SU-DHL-6 (cell line): Measurements from ENCODE around the gene MUCL1.

Source experiments
- EZH2phosphoT487 ChIP-seq: fragments of 200-600 bp; sonication (generic), shearing (Covaris generic); conservative IDR thresholded peaks from 2 replicates; pipeline ENCODE4 v1.6.1; 2018; ENCODE audit warnings: mild to moderate bottlenecking, antibody characterized with exemption, low read length, moderate library complexity, mixed read lengths
- TF ChIP-seq, protein P1 (sequence below): fragments of 200-600 bp; sonication (generic); IDR thresholded peaks from one replicate; pipeline ENCODE4 v1.5.1; 2017; ENCODE audit warnings: antibody characterized with exemption, mild to moderate bottlenecking, low read length, moderate library complexity; ENCODE audit not compliant: insufficient read depth, poor library complexity, severe bottlenecking

DNA sequence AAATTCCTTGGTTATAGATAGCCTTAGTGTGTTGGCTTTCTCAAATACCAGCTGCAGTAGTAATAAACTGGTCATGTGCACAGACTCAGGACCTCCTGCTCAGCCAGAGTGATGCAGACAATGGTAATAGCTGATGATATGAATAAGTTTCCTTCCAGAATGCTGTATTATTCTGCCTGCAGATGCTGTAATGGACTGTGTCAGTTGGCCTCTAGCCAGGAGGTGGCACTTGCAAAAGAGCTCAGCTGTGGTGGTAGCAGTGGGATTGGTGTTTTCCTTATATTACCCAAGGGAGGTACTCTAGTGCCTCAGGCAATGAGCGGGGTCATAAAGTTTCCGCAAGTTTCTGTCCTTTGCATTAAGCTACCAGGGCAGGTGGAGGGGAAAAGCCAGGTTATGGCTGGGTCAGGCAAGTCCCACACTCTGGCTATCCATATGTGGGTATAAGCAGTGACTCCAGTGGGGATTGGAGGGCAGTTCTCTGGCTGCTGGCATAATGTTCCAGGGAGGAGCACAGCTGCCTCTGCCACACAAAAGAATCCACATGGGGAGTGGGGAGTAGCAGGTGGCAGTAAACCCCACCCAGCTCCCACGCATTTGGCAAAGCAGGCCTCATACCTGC lies 14.0 kb upstream of the MUCL1 start:
- TF ChIP-seq, protein P1, sequence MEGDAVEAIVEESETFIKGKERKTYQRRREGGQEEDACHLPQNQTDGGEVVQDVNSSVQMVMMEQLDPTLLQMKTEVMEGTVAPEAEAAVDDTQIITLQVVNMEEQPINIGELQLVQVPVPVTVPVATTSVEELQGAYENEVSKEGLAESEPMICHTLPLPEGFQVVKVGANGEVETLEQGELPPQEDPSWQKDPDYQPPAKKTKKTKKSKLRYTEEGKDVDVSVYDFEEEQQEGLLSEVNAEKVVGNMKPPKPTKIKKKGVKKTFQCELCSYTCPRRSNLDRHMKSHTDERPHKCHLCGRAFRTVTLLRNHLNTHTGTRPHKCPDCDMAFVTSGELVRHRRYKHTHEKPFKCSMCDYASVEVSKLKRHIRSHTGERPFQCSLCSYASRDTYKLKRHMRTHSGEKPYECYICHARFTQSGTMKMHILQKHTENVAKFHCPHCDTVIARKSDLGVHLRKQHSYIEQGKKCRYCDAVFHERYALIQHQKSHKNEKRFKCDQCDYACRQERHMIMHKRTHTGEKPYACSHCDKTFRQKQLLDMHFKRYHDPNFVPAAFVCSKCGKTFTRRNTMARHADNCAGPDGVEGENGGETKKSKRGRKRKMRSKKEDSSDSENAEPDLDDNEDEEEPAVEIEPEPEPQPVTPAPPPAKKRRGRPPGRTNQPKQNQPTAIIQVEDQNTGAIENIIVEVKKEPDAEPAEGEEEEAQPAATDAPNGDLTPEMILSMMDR = no peak
- no peak for TF ChIP-seq EZH2phosphoT487
